GM10248 (cell line): ENCODE measurements around the gene NME1.
A peak's percentile ranks its signal among the peaks of the same experiment; 100 is the strongest.
"Not testable (repeated sequence)": the region's sequence is repeated elsewhere in the genome, so short reads cannot be mapped to it uniquely, and the experiment has no call there.

ENCODE experiments used
- CTCF ChIA-PET: fragments of 300-600 bp; sonication (Branson Sonifier 250); formaldehyde crosslinking; extraction: SDS; loops from one replicate; lab custom pipeline; 2021; ENCODE audit warnings: antibody characterized with exemption; lab: Yijun Ruan, JAX
- POLR2A ChIA-PET: fragments of 350-650 bp; sonication (Branson Sonifier 250); formaldehyde crosslinking; extraction: SDS; loops from one replicate; lab custom pipeline; 2020; ENCODE audit warnings: antibody characterized with exemption; lab: Yijun Ruan, JAX
- DNase-seq: peaks from one replicate; pipeline ENCODE4 v3.0.0; 2012; ENCODE audit errors: extremely low spot score
- CTCF ChIP-seq: IDR thresholded peaks from 2 replicates; pipeline ENCODE4 v1.5.1; 2012; ENCODE audit warnings: mild to moderate bottlenecking, low read depth; ENCODE audit errors: extremely low read depth, missing control alignments, control extremely low read depth

The NME1 gene

DNA sequence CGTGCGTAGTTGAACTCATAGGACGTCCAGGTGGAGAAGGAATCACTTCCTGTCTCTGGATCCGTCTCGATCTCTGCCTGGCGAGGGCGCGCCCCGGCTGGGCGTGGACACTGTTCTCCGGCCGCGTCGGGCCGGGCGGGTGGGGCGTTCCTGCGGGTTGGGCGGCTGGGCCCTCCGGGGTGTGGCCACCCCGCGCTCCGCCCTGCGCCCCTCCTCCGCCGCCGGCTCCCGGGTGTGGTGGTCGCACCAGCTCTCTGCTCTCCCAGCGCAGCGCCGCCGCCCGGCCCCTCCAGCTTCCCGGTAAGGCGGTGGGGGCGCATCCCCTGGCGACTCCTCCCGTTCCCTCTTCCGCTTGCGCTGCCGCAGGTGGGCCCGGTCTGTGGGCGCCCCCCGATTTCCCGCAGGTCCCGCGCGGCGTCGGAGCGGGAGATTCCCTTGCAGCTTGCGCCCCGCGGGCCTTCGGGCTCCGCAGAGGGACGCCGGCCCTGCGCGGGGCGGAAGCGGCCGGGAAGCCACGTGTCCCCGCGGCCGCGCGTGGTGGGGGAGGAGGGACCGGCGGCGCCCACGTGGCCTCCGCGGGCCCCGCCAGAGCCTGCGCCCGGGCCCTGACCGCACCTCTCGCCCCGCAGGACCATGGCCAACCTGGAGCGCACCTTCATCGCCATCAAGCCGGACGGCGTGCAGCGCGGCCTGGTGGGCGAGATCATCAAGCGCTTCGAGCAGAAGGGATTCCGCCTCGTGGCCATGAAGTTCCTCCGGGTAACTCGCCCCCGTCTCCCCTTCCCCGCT lies 13.0 kb downstream of the NME1 start, which contains the start of gene NME2:
NME2 (plus strand) TSS at position 214 of the 789 bp plus-strand sequence; CDS start at position 634, 420 bp downstream.
- TF ChIP-seq CTCF = no peak
- ChIA-PET POLR2A (interaction anchor here (0.7 to 1.5 kb wide), 2 partner anchors 13 to 91 kb away, joined by 3 to 6 read pairs; partner anchors contain the start of gene NME1), CTCF (interaction anchor here (1.5 to 2.8 kb wide), 4 partner anchors 11 to 16 kb away, joined by 3 to 11 read pairs (median 8); partner anchors contain the start of gene NME1)
- DNase-seq = peak; percentile 95

DNA sequence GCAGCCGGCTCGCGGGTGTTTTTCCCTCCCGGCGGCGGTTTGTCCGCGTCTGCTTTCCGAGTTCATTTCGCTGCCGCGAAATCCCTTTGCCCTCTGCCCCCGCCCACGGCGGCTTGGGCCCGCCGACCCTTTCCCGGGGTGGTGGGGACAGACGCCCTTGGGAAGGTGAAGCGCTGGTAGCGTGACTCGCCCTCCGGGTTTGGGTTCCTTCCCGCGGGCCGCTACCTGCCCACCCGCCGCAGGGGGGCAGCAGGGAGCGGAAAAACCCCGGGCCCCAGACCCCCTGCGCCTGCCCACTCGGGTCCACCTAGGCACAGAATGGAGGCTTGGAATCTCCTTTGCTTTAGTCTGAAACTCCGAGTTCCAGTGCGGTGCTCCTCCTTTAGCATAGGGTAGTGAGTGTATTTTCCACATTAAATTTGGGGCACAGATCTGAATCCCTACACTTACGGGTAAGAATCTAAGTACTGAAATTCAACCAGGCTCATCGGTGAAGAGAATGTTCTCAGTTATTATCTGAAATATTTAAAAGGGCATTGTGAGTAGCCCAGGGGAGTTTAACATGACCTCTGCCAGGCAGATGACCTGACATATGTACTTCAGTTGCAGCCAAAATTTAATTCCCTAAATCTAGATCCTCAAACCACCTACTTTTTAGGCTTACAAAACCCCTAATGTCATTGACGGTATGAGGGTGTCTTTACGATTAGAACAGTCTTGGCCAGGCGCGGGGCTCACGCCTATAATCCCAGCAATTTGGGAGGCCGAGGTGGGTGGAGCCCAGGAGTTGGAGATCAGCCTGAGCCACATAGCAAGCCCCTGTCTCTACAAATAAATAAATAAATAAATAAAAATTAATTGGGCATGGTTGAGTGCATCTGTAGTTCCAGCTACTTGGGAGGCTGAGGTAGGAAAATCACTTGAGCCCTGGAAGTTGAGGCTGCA lies 13.9 kb downstream of the NME1 start:
- TF ChIP-seq CTCF = peak; percentile 77
- CTCF ChIA-PET = interaction anchor here (1.2 to 2.0 kb wide), 4 partner anchors 10 to 14 kb away, joined by 3 to 10 read pairs (median 4); partner anchors contain the start of gene NME1
- POLR2A ChIA-PET = no interaction called here
- DNase-seq = peak; percentile 89

DNA sequence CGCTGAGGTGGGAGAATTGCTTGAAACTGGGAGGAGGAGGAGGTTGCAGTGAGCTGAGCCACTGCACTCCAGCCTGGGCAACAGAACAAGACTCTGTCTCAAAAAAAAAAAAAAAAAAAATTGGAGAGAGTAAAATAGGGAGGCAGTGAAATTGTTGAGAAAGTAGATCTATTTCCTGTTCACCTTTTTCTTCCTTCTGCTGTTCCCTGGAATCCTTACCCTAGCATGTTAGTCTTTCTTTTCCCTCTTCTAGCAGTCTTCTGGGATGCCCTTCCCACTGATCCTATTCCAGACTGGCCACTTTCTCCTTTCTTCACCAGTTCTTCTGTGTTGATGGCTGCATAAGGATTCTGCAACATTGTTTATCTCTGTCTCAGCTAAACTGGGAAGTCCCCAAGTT lies 16.0 kb downstream of the NME1 start:
- CTCF ChIA-PET = no interaction called here
- POLR2A ChIA-PET = interaction anchor here (0.7 kb wide), 1 partner anchor 157 kb away, joined by 6 read pairs; no protein-coding TSS in a partner anchor
- no peak for DNase-seq
- TF ChIP-seq CTCF = no peak

GRCh38 chr17:51170736-51171135 lies 17.4 kb downstream of the NME1 start:
- CTCF ChIA-PET = interaction anchor here (1.5 to 2.0 kb wide), 2 partner anchors 11 to 65 kb away, joined by 3 to 5 read pairs; no protein-coding TSS in a partner anchor
- DNase-seq = no peak
- POLR2A ChIA-PET = interaction anchor here (0.6 kb wide), 1 partner anchor 157 kb away, joined by 8 read pairs; no protein-coding TSS in a partner anchor
- no peak for TF ChIP-seq CTCF

DNA sequence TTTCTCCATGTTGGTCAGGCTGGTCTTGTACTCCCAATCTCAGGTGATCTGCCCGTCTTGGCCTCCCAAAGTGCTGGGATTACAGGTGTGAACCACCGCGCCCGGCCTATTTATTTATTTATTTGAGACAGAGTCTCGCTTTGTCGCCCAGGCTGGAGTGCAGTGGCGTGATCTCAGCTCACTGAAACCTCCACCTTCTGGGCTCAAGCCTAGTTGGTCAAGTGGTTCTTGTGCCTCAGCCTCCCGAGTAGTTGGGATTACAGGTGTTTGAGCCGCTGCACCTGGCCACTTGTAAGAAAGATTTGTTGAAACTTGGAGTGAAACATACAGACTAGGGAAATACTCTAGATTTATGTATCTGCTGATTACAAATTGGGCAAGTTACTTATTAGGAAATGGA lies 18.7 kb downstream of the NME1 start:
- DNase-seq, POLR2A ChIA-PET: not testable (repeated sequence)
- CTCF ChIA-PET = interaction anchor here (1.5 kb wide), 1 partner anchor 64 kb away, joined by 3 read pairs; no protein-coding TSS in a partner anchor

- no peak for DNase-seq
- TF ChIP-seq CTCF = no peak
- CTCF ChIA-PET = interaction anchor here (0.7 to 0.9 kb wide), 2 partner anchors 10 to 14 kb away, joined by 3 read pairs; partner anchors contain the start of gene NME2
- POLR2A ChIA-PET = no interaction called here
These were observed 27.1 kb downstream of the NME1 start for GRCh38 chr17:51180486-51180885.
